ENCODE results near the gene ATP8A1.
"Not testable (repeated sequence)": the region's sequence is repeated elsewhere in the genome, so short reads cannot be mapped to it uniquely, and the experiment has no call there.

Gene ATP8A1

GRCh38 chr4:42671431-42672194, 14.7 kb upstream of the ATP8A1 start:
- H3K36me3 ChIP-seq (ENCODE audit: control insufficient read depth, insufficient read depth, low read length) = no peaks in the 10 kb centered on the region
- no peak overlapping the region for H3K27ac ChIP-seq (ENCODE audit: low read depth, low read length)
- H3K9ac ChIP-seq (ENCODE audit: low read length) = no peak overlapping the region
- no peaks in the 10 kb centered on the region for H3K27me3 ChIP-seq (ENCODE audit: control insufficient read depth, insufficient read depth, low read length)
- no peak overlapping the region for H3K4me3 ChIP-seq (ENCODE audit: low read length)
- H3K4me1 ChIP-seq (ENCODE audit: control insufficient read depth, insufficient read depth, low read length) = no peaks in the 10 kb centered on the region

DNA sequence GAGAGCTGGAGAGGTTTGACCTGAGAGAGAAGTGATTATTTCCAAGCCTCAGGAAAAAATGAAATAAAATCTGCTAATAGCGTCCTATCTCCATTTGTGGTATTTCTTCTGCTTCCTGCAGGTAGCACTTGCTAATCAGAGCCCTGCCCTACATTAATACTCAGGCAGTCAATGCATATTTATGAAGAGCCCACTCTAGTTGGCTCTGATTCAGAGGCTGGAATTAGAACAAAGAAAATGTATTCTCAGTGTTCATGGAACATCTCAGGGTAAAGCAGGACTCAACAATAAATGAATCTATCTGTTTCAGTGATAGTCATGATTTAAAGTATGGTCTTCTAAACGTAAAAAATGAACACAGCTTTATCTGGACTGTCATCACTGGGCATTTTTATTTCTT, 1.4 kb upstream of the ATP8A1 start:
- peaks cover 5% of the 10 kb centered on the region for H3K4me1 ChIP-seq (ENCODE audit: control insufficient read depth, insufficient read depth, low read length)
- H3K9ac ChIP-seq (ENCODE audit: low read length) = no peak overlapping the region
- H3K36me3 ChIP-seq (ENCODE audit: control insufficient read depth, insufficient read depth, low read length) = no peaks in the 10 kb centered on the region
- peak overlapping the region; percentile 25 for H3K27ac ChIP-seq (ENCODE audit: low read depth, low read length)
- no peaks in the 10 kb centered on the region for H3K27me3 ChIP-seq (ENCODE audit: control insufficient read depth, insufficient read depth, low read length)
- H3K4me3 ChIP-seq (ENCODE audit: low read length) = no peak overlapping the region

DNA sequence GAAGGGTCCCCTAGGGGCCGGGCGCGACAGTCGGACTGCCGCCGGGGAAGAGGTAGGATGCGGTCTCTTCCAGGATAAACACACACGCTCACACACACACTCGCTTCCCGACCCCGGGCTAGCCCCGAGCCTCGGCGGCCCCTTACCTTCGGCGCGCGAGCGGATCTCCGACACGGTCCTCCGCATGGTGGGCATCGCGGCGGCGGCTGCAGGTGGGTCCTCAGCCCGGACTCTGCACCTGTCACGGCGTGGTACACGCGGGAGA, 294 bp downstream of the ATP8A1 start:
- Histone ChIP-seq H3K9ac (ENCODE audit: low read length) (peak overlapping the region; percentile 60), H3K4me1 (ENCODE audit: control insufficient read depth, insufficient read depth, low read length) (peaks cover 5% of the 10 kb centered on the region), H3K36me3 (ENCODE audit: control insufficient read depth, insufficient read depth, low read length) (no peaks in the 10 kb centered on the region), H3K27me3 (ENCODE audit: control insufficient read depth, insufficient read depth, low read length) (no peaks in the 10 kb centered on the region), H3K27ac (ENCODE audit: low read depth, low read length) (peak overlapping the region; percentile 3), H3K4me3 (ENCODE audit: low read length) (peak overlapping the region; percentile 91)

DNA sequence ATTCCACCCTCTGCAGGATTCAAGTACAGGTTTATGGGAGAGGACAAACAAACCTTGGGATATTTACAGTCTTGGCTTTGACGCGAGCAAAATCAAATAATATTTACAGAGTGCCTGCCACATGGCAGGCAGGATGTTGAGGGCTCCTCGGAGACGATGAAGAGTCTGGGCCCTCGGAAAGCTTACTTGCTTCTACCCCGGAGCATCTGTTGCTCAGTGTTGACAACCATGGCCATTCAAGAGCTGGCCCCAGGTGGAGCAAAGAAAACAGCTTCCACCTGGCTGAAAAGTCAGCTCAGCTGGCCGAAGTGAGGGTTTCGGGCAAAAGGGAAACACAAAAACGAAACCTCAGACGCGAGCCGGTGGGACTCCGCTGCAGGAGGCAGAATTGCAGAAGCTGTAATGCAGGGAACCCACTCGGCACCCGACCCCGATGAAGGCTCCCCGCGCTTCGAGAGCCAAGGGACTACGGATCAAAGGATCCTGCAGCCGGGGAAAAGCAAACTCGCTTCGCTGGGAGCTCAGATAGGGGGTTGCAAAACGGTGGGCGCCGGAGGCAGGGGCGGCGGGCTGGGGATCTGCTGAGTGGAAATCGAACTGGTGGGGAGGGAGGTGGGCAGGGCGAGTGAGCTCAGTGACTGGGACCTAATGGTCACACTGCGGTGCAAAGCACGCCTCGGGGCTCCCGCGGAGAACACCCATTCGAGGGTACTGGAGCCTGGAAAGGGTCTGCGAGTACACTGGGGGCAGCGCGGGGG, 805 bp downstream of the ATP8A1 start:
- Histone ChIP-seq H3K36me3 (ENCODE audit: control insufficient read depth, insufficient read depth, low read length) (no peaks in the 10 kb centered on the region), H3K27me3 (ENCODE audit: control insufficient read depth, insufficient read depth, low read length) (no peaks in the 10 kb centered on the region), H3K4me1 (ENCODE audit: control insufficient read depth, insufficient read depth, low read length) (peaks cover 5% of the 10 kb centered on the region), H3K9ac (ENCODE audit: low read length) (peak overlapping the region; percentile 60), H3K27ac (ENCODE audit: low read depth, low read length) (peak overlapping the region; percentile 3), H3K4me3 (ENCODE audit: low read length) (peak overlapping the region; percentile 91)

DNA sequence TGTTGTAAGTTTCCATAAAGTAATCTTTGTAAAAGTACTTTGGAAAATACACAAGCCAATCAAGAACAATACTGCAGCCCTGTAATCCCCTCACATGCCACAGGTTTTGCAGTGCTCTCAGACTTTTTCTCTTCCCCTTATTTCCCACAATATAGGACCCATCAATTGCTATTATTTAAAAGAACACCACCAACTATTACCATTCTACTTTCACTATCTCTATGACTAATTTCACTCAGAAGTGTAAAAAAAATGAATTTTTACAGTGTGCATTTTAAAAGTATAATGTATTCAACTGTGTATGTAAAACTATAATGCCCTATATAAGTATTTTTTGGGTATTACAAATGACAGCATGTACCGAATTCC, 1.7 kb downstream of the ATP8A1 start:
- Histone ChIP-seq H3K9ac (ENCODE audit: low read length) (no peak overlapping the region), H3K4me3 (ENCODE audit: low read length) (peak overlapping the region; percentile 35), H3K36me3 (ENCODE audit: control insufficient read depth, insufficient read depth, low read length) (no peaks in the 10 kb centered on the region), H3K27ac (ENCODE audit: low read depth, low read length) (no peak overlapping the region), H3K27me3 (ENCODE audit: control insufficient read depth, insufficient read depth, low read length) (no peaks in the 10 kb centered on the region), H3K4me1 (ENCODE audit: control insufficient read depth, insufficient read depth, low read length) (peaks cover 5% of the 10 kb centered on the region)

- H3K9ac ChIP-seq (ENCODE audit: low read length) = no peak overlapping the region
- H3K36me3 ChIP-seq (ENCODE audit: control insufficient read depth, insufficient read depth, low read length) = no peaks in the 10 kb centered on the region
- peaks cover 5% of the 10 kb centered on the region for H3K4me1 ChIP-seq (ENCODE audit: control insufficient read depth, insufficient read depth, low read length)
- H3K4me3 ChIP-seq (ENCODE audit: low read length) = peak overlapping the region; percentile 35
- H3K27me3 ChIP-seq (ENCODE audit: control insufficient read depth, insufficient read depth, low read length) = no peaks in the 10 kb centered on the region
- H3K27ac ChIP-seq (ENCODE audit: low read depth, low read length) = no peak overlapping the region
Measured at GRCh38 chr4:42654631-42655268, 2.2 kb downstream of the ATP8A1 start.

GRCh38 chr4:42653626-42654560, 3.0 kb downstream of the ATP8A1 start:
- no peak overlapping the region for H3K27ac ChIP-seq (ENCODE audit: low read depth, low read length)
- no peak overlapping the region for H3K4me3 ChIP-seq (ENCODE audit: low read length)
- no peak overlapping the region for H3K9ac ChIP-seq (ENCODE audit: low read length)
- H3K36me3 ChIP-seq (ENCODE audit: control insufficient read depth, insufficient read depth, low read length) = no peaks in the 10 kb centered on the region
- no peaks in the 10 kb centered on the region for H3K27me3 ChIP-seq (ENCODE audit: control insufficient read depth, insufficient read depth, low read length)
- peaks cover 5% of the 10 kb centered on the region for H3K4me1 ChIP-seq (ENCODE audit: control insufficient read depth, insufficient read depth, low read length)

DNA sequence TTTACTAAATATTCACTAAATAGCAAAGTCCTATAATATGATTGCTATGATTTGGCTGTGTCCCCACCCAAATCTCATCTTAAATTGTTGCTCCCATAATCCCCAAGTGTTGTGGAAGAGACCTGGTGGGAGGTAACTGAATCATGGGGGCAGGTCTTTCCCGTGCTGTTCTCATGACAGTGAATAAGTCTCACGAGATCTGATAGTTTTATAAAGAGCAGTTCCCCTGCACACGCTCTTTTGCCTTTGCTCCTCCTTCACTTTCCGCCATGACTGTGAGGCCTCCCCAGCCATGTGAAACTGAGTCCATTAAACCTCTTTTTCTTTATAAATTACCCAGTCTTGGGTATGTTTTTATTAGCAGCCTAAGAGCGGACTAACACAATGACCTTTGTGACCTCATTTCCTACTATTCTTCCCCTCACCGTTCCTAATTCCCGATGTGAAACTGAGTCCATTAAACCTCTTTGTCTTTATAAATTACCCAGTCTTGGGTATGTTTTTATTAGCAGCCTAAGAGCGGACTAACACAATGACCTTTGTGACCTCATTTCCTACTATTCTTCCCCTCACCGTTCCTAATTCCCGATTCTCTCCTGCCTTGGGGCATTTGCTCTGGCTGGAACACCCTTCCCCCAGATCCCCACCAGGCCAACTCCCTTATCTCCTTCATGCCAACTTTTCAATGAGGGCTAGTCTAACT, 4.2 kb downstream of the ATP8A1 start:
- not testable (repeated sequence) for H3K27ac ChIP-seq (ENCODE audit: low read depth, low read length); H3K4me3 ChIP-seq (ENCODE audit: low read length); H3K27me3 ChIP-seq (ENCODE audit: control insufficient read depth, insufficient read depth, low read length); H3K4me1 ChIP-seq (ENCODE audit: control insufficient read depth, insufficient read depth, low read length); H3K36me3 ChIP-seq (ENCODE audit: control insufficient read depth, insufficient read depth, low read length); H3K9ac ChIP-seq (ENCODE audit: low read length)

- no peaks in the 10 kb centered on the region for H3K36me3 ChIP-seq (ENCODE audit: control insufficient read depth, insufficient read depth, low read length)
- H3K4me1 ChIP-seq (ENCODE audit: control insufficient read depth, insufficient read depth, low read length) = no peaks in the 10 kb centered on the region
- no peak overlapping the region for H3K4me3 ChIP-seq (ENCODE audit: low read length)
- no peak overlapping the region for H3K27ac ChIP-seq (ENCODE audit: low read depth, low read length)
- H3K9ac ChIP-seq (ENCODE audit: low read length) = no peak overlapping the region
- no peaks in the 10 kb centered on the region for H3K27me3 ChIP-seq (ENCODE audit: control insufficient read depth, insufficient read depth, low read length)
Measured at GRCh38 chr4:42649870-42650269, 7.0 kb downstream of the ATP8A1 start.

DNA sequence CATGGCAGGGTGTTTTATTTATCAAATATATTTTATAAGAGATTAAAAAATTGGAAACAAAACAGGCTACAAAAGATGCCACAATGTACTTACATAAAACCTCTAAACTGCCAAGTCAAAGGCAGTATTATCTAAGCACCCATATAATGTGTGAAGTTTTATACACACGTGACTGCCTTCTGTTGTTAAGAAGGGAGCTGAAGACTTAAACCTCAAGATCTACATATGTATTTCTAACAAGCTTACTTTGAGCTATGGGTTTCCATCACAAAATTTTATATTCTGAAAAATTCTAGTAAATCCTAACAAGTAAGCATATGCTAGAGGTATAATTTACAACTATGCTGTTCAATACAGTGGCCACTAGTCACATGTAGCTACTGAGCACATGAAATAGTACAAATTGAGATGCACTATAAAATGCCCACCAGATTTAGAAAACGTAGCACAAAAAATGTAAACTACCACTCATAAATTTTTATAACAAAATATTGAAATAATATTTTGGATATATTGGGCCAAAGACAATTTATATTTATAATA, 9.8 kb downstream of the ATP8A1 start:
- no peaks in the 10 kb centered on the region for H3K4me1 ChIP-seq (ENCODE audit: control insufficient read depth, insufficient read depth, low read length)
- H3K27me3 ChIP-seq (ENCODE audit: control insufficient read depth, insufficient read depth, low read length) = no peaks in the 10 kb centered on the region
- H3K9ac ChIP-seq (ENCODE audit: low read length) = no peak overlapping the region
- no peaks in the 10 kb centered on the region for H3K36me3 ChIP-seq (ENCODE audit: control insufficient read depth, insufficient read depth, low read length)
- H3K4me3 ChIP-seq (ENCODE audit: low read length) = no peak overlapping the region
- H3K27ac ChIP-seq (ENCODE audit: low read depth, low read length) = no peak overlapping the region

- Histone ChIP-seq H3K27me3 (ENCODE audit: control insufficient read depth, insufficient read depth, low read length) (no peaks in the 10 kb centered on the region), H3K27ac (ENCODE audit: low read depth, low read length) (no peak overlapping the region), H3K4me1 (ENCODE audit: control insufficient read depth, insufficient read depth, low read length) (no peaks in the 10 kb centered on the region), H3K9ac (ENCODE audit: low read length) (no peak overlapping the region), H3K4me3 (ENCODE audit: low read length) (no peak overlapping the region), H3K36me3 (ENCODE audit: control insufficient read depth, insufficient read depth, low read length) (no peaks in the 10 kb centered on the region)
Measured at GRCh38 chr4:42646013-42646784, 10.7 kb downstream of the ATP8A1 start.

Measured in rectal smooth muscle tissue (tissue), 1 donor.